Tibial nerve (tissue), 4 donors: ENCODE data around the gene P2RY11. TPM values are rescaled to one million over a fixed set of nuclear protein-coding genes. Genes with fewer than 3 reads are reported as not detected.

Source experiments
- DNase-seq, 2 donors: peaks; one replicate each; pipeline ENCODE4 v3.0.0-alpha.2; 2019; ENCODE audit warnings: low spot score in 2 of 2
- H3K27ac ChIP-seq, 4 donors: fragments of 200-600 bp; sonication (generic) in 3 of 4; one replicate each; pipeline ENCODE4 v1.5.1; 2017 to 2019; ENCODE audit warnings: mild to moderate bottlenecking in 1 of 4
- H3K27me3 ChIP-seq, 2 donors: fragments of 200-600 bp; sonication (generic) in 1 of 2; one replicate each; pipeline versions ENCODE4 v1.5.1 to v1.6.0; 2017 to 2019
- H3K36me3 ChIP-seq, 3 donors: fragments of 200-600 bp; sonication (generic); one replicate each; pipeline ENCODE4 v1.5.1; 2018 to 2019
- H3K4me1 ChIP-seq, 4 donors: fragments of 200-600 bp; sonication (generic) in 3 of 4; one replicate each; pipeline ENCODE4 v1.5.1; 2017 to 2019
- H3K4me3 ChIP-seq, 4 donors: fragments of 200-600 bp; sonication (generic) in 3 of 4; one replicate each; pipeline ENCODE4 v1.5.1; 2017 to 2019; ENCODE audit warnings: mild to moderate bottlenecking in 1 of 4, moderate library complexity in 1 of 4
- H3K9me3 ChIP-seq, 4 donors: fragments of 200-600 bp; sonication (generic) in 3 of 4; one replicate each; pipeline ENCODE4 v1.5.1; 2017 to 2019
- CTCF ChIP-seq, 5 experiments: fragments of 200-600 bp in 3 of 5; fragments of 450-650 bp in 2 of 5; sonication (generic) in 3 of 5; IDR thresholded peaks; one replicate each; pipeline ENCODE4 v1.5.1; 2016 to 2019; ENCODE audit warnings: antibody characterized with exemption in 5 of 5, mild to moderate bottlenecking in 3 of 5, moderate library complexity in 2 of 5
- EP300 ChIP-seq, 2 donors: sonication (generic); formaldehyde crosslinking; IDR thresholded peaks; one replicate each; pipeline ENCODE4 v1.6.1; 2017; ENCODE audit warnings: antibody characterized with exemption in 2 of 2, mild to moderate bottlenecking in 1 of 2
- POLR2A ChIP-seq, 2 donors: fragments of 450-650 bp; IDR thresholded peaks; one replicate each; pipeline ENCODE4 v1.6.1; 2017; ENCODE audit warnings: antibody characterized with exemption in 2 of 2, mild to moderate bottlenecking in 2 of 2, moderate library complexity in 2 of 2
- WGBS, 2 donors: methylation state at CpG; one replicate each; pipeline ENCODE4 v1.1.5; 2018; 5-methylcytosine and 5-hydroxymethylcytosine counted together
- total RNA-seq, 4 donors: library from RNA; depleted of rRNA; stranded (reverse); fragments of >200 nt; gene quantifications; one replicate each; pipeline ENCODE4 v1.1.0, GENCODE V29; 2016

The P2RY11 gene
- total RNA-seq, 4 donors from 2014 or later: 2.1 to 19.5 (median 4.2) TPM

DNA sequence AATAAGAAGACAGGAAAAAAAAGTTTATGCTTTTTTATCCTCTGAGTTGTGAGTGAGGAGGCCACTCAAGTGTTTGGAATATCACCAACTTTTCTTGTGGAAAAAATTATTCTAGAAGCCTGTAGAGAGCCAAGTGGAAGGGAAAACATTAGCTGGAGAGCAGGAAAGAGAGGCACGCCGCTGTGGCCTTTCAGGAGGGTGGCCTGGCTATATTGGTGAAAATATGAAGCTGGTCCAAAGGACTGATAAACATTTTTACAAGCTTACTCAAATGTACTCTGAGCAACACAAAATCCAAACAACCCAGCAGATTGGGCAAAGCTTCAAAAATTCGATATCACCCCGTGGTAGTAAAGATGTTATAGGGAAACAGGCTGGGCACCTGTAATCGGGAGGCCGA, 10.6 kb downstream of the P2RY11 start:
- no peak overlapping the region for H3K4me3 ChIP-seq
- TF ChIP-seq EP300 (IDR thresholded peaks at IDR 0.05): peak in 1 of 2 donors; percentile 19
- TF ChIP-seq POLR2A (IDR thresholded peaks at IDR 0.05): no peak
- peak overlapping the region; percentile 17 to 87 (median 60) for H3K27ac ChIP-seq
- H3K9me3 ChIP-seq: no peaks in the 10 kb centered on the region
- H3K4me1 ChIP-seq: peaks cover 0 to 47% (median 13%) of the 10 kb centered on the region in 4 donors
- DNase-seq: no peak
- WGBS, 2 donors: 52 to 63% methylated on average over 6 of the region's 6 CpGs
- H3K27me3 ChIP-seq: no peaks in the 10 kb centered on the region
- peaks cover 4 to 43% (median 7%) of the 10 kb centered on the region in 3 donors for H3K36me3 ChIP-seq

DNA sequence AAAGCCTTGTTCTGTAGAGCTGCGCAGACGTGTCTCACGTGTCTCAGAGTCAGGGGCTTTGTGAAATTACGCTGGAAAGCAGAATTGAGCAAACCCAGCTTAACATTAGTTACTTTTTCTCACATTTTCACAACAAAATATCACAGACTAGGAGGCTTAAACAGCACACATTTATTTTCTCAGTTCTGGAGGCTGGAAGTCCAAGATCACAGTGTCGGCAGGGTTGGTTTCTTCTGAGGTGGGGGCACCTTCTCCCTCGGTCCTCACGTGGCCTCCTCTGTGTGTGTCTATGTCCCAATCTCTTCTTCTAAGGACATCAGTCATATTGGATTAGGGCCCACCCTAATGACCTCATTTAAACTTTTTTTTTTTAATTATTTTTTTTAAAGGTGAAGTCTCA, 12.9 kb downstream of the P2RY11 start:
- Histone ChIP-seq H3K27ac (no peak overlapping the region), H3K9me3 (no peaks in the 10 kb centered on the region), H3K36me3 (peaks cover 0 to 48% (median 0%) of the 10 kb centered on the region in 3 donors), H3K4me3 (no peak overlapping the region), H3K4me1 (peaks cover 0 to 24% (median 7%) of the 10 kb centered on the region in 4 donors), H3K27me3 (no peaks in the 10 kb centered on the region)
- no peak for DNase-seq
- TF ChIP-seq EP300 (IDR thresholded peaks at IDR 0.05) (no peak), POLR2A (IDR thresholded peaks at IDR 0.05) (no peak), CTCF (IDR thresholded peaks at IDR 0.05) (no peak)
- WGBS, 2 donors: 97 to 99% methylated on average over 7 of the region's 7 CpGs

DNA sequence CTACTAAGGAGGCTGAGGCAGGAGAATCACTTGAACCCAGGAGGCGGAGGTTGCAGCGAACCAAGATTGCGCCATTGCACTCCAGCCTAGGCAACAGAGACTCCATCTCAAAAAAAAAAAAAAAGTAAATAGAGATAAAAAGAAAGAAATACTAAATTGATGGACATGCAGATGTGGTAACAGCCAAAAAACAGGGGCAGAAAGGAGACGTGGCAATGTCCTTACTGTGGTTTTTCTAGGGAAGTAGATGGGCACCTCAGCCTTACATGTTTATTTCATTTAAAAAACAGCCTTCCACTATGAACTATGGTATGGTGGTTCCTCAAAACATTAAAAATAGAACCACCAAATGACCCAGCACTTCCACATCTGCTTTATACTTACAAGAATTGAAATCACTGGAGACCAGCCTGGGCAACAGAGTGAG, 14.7 kb downstream of the P2RY11 start:
- no peak for DNase-seq
- WGBS, 2 donors: 82 to 86% methylated on average over 4 of the region's 4 CpGs
- no peaks in the 10 kb centered on the region for H3K9me3 ChIP-seq
- H3K27ac ChIP-seq: peak overlapping the region in 1 of 4 donors; percentile 73
- peaks cover 0 to 66% (median 0%) of the 10 kb centered on the region in 3 donors for H3K36me3 ChIP-seq
- no peak overlapping the region for H3K4me3 ChIP-seq
- TF ChIP-seq EP300 (IDR thresholded peaks at IDR 0.05): peak in 1 of 2 donors; percentile 28
- no peak for TF ChIP-seq CTCF (IDR thresholded peaks at IDR 0.05)
- H3K4me1 ChIP-seq: peaks cover 0 to 10% (median 2%) of the 10 kb centered on the region in 4 donors
- no peaks in the 10 kb centered on the region for H3K27me3 ChIP-seq

DNA sequence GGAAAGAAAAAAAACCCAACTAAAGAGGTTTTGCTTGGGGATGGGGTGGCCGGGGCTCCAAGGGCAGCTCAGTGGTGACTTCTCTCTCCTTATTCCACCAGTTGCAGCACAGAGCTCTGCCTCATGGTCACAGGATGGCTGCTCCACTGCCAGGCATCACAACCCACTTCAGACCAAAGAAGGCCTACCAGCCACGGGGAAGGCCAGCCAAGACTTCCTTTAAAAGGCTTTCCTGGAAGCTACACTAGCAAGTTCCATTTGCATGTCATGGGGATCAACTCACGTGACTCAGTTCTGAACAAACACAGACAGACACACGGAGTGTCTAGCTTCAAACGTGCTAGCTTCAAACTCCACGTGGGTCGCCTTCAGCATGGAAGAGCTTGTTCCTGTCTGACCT, 21.4 kb downstream of the P2RY11 start:
- Histone ChIP-seq H3K4me3 (no peak overlapping the region), H3K27me3 (no peaks in the 10 kb centered on the region), H3K9me3 (no peaks in the 10 kb centered on the region), H3K36me3 (peaks cover 10 to 100% (median 32%) of the 10 kb centered on the region in 3 donors), H3K4me1 (no peaks in the 10 kb centered on the region), H3K27ac (no peak overlapping the region)
- DNase-seq: no peak
- 91 to 96% methylated on average over 7 of the region's 7 CpGs for WGBS, 2 donors
- no peak for TF ChIP-seq CTCF (IDR thresholded peaks at IDR 0.05)
- TF ChIP-seq EP300 (IDR thresholded peaks at IDR 0.05): no peak
- no peak for TF ChIP-seq POLR2A (IDR thresholded peaks at IDR 0.05)

DNA sequence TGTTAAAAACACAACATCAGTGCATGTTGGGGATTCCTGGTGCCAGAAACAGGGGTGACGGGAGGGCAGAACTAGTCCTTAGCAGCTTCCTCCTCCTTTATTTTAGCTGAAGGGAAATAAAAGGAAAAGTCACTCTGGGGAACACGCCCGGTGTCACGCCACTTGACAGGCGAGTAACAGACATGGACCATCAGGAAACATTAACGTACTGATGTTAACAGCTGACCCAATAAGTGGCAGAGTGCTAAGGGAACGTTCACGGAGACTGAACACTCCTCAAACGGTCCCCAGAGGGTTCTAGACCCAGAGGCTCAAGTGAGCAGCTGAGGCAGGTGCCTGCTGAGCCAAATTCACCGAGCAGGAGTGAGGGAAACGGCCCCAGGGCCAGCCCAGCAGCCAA, 22.1 kb downstream of the P2RY11 start:
- TF ChIP-seq CTCF (IDR thresholded peaks at IDR 0.05) (no peak), POLR2A (IDR thresholded peaks at IDR 0.05) (no peak), EP300 (IDR thresholded peaks at IDR 0.05) (no peak)

DNA sequence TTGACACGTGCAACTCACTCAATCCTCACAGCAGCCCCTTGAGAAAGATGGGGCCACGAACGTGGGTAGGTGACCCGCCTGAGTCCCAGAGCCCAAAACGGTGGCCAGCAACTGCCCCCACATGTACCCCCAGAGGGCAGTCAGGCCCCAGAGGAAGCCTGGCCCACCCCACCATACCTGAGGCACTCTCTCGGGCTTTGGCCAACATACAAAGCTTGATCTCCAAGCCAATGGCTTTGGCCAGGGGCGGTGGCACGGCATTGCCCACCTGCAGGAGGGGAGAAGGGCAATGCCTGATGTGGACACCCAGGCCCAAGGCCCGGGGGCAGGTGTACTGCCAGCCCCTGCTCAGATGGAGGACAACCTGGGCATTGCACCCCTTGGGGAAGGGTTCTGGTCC, 22.5 kb downstream of the P2RY11 start:
- H3K4me1 ChIP-seq: no peaks in the 10 kb centered on the region
- H3K4me3 ChIP-seq: no peak overlapping the region
- 82 to 88% methylated on average over 8 to 9 of the region's 9 CpGs for WGBS, 2 donors
- no peaks in the 10 kb centered on the region for H3K9me3 ChIP-seq
- TF ChIP-seq CTCF (IDR thresholded peaks at IDR 0.05): no peak
- TF ChIP-seq POLR2A (IDR thresholded peaks at IDR 0.05): no peak
- no peak for TF ChIP-seq EP300 (IDR thresholded peaks at IDR 0.05)
- H3K36me3 ChIP-seq: peaks cover 10 to 100% (median 37%) of the 10 kb centered on the region in 3 donors
- no peak overlapping the region for H3K27ac ChIP-seq
- no peak for DNase-seq
- H3K27me3 ChIP-seq: no peaks in the 10 kb centered on the region

More for the DNA sequence above, 22.1 kb downstream of the P2RY11 start:
- DNase-seq: no peak
- Histone ChIP-seq H3K27ac (no peak overlapping the region), H3K27me3 (no peaks in the 10 kb centered on the region), H3K9me3 (no peaks in the 10 kb centered on the region), H3K4me3 (no peak overlapping the region), H3K36me3 (peaks cover 10 to 100% (median 37%) of the 10 kb centered on the region in 3 donors), H3K4me1 (no peaks in the 10 kb centered on the region)
- WGBS, 2 donors: 87 to 90% methylated on average over 10 to 11 of the region's 11 CpGs
